DMS79 (cell line): ENCODE results near the gene ANKRD52.
"Not testable (repeated sequence)": the region's sequence is repeated elsewhere in the genome, so short reads cannot be mapped to it uniquely, and the experiment has no call there.

Experiments used
- DNase-seq: peaks from one replicate; lab custom pipeline; 2025; lab: John Stamatoyannopoulos, UW

Gene ANKRD52

DNA sequence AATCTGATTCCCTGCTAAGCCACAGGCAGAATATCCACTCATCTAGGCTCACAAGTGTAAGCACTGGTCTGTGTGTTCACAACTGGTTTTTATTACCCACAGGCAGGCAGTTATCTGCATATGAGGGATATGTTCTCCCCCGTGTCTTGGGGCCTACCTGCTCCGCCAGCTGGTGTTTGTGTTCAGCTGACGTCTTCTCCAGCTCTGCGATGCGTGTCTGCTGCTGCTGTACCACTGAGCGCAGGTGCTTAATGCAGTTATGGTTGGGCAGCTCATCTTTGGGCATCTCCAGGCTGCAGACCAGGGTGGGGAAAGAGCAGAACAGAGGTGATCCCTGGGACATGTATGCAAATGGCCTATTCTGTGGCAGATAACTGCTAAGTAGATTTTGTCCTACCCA lies 50.2 kb downstream of the ANKRD52 start:
- DNase-seq = no peak

DNA sequence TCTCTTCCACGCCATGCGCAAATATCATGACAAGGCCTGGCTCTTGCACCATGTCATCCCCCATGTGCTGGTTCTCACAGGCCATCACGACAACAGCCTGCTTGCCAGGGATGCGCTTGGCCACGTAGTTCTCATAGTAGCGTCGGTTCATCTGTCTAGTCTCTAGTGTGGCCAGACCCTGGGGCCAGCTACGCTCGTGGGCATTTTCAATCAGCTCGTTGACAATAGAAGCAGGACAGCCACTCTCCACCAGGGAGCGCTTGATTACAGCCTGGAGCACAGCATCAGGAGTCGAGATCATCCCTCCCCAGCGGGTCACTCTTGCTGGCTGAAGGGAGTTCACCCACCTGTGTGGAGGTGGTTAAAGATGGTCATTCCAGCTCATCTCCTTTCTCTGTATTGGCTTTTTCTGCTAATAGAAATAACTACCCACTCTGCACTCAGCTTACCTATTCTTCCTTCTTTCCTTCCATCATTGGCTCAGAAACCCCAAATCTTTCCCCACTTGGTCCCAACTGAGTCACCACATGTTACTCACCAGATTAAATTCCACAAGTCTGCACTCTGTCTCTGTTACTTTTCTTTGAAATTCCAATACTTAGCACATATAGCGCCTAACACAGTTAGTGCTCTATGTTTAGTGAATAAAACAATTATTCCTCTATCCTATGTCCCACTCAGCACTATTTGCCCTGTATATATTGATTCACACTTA lies 51.6 kb downstream of the ANKRD52 start:
- DNase-seq = no peak

DNA sequence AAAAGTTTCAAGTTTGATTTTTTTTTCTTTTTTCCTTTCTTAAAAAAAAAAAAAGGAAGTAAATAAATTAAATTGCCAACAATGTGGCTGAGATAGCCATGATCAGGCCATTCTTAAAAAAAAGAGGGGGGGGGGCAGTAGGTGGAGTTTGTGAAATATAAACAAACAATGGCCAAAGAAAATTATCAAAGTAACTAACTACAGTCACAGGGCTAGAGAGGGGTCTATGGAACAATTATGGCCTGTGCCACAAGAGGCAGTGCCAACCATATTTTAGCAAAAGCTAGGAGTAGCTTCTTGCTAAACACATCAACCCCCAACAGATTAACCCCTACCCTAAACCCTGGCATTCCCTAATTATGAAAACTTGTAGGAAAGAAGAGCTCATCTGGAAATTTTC lies 52.7 kb downstream of the ANKRD52 start:
- no peak for DNase-seq

DNA sequence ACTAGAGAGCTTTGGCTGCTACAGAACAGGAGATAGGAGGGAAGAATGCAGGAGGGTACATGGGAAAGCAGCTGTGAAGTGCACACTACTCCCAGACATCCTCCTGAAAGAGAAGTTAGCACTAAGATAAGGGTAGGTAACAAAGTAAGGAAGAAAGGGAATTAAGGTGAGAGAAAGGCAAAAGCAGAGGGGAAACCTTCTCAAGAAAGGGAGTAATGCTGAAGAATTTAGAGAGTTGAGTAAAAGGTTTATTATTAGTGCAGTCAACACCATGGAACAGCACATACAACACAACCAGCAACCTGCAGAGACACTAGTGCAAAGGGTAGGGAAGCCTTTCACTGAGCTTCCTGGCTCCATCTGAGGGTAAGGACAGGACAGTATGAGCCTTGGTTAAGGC lies 53.9 kb downstream of the ANKRD52 start:
- no peak for DNase-seq

DNA sequence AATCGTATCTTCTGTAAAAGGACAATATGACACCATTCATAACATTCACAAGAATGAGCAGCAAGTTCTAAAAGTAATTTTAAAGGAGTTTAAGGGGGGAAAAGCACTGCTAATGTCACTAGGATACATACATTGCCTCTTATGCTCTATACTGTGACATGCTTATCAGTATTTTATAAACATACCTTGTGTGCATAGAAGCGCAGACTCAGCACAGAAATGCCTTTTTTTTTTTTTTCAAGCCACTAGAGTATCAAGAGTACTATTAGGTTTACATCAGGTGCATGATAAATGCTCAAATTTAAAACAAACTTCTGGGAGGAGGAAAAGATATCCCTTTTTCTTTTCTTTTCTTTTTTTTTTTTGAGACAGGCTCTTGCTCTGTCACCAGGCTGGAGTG lies 55.3 kb downstream of the ANKRD52 start:
- no peak for DNase-seq

DNA sequence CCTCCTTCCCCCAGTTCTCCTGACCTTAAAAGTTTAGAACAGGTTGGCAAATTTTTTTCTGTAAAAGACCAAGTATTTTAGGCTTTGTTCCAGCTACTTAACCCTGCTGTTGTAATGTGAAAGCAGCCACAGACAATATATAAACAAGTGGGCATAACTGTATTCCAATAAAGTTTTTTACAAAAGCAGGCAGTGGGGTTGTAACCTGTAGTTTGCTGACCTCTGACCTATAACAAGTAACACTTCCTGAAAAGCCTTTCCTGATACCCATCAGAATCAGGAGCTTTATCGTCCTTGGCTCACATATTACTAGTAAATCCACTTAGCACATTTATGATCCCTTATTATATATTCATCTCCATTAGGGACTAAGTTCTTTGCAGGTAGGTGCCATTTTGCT lies 55.8 kb downstream of the ANKRD52 start:
- DNase-seq = no peak

DNA sequence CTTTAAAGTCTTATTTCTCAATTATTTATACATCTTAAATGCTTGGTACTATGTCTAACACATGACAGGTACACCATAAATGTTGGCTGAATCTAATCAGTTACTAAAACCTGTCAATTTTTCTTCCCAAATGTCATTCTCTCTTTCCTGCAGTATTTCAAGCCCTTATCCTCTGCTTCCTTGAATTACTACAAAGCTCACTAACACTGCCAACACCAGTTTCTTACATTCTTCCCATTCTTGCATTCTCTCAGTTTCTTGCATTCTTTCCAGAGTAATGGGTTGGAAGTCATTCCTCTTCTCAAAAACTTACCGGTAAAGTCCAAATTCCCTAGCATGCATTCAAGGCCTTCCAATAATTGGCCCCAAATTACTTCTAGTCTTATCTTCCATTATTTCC lies 59.3 kb downstream of the ANKRD52 start:
- DNase-seq = no peak

DNA sequence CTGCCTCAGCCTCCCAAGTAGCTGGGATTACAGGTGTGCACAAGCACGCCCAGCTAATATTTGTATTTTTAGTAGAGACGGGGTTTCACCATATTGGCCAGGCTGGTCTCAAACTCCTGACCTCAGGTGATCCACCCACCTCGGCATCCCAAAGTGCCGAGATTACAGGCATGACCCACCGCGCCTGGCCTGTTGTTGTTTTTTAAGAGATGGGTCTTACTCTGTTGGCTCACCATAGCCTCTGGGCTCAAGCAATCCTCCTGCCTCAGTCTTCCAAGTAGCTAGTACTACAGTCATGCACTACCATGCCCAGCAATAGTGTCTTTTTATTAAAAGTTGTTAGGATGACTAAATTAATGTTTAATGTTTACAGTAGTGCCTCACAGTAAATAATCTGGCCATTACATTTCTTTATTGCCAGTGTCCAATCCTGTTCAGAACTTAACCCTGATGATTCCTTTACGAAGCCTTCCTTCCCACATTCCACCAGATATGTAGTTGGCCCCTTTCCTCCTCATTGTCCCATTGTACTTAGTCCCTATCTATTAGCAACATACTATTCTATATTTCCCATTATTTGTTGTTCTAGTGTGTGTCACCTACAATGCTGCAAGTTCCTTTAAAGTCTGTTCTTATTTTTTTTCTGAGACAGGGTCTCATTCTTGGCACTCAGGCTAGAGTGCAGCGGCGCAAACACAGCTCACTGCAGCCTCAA lies 60.1 kb downstream of the ANKRD52 start:
- no peak for DNase-seq

DNA sequence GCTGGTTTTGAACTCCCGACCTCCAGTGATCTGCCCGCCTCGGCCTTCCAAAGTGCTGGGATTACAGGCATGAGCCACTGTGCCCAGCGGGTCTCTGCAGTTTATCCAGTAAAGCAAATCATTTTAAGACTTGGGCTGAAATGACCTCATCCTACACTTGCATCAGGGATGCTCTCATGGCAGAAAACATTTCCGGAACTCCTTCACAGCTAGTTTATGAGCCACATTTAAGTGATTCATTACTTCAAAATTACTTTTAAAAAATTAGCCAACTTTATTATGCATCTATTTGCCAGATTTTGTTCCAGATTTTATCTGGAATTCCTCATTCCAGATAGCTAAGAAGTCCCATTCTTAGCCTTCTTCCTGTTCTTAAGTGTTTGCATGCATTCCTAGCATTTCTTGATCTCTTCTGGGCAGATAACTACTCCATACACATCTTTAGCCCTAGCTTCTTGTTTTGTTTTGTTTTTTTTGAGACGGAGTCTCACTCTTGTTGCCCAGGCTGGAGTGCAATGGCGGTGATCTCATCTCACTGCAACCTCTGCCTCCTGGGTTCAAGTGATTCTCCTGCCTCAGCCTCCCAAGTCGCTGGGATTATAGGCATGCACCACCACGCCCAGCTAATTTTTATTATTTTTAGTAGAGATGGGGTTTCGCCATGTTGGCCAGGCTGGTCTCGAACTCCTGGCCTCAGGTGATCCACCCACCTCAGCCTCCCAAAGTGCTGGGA lies 61.2 kb downstream of the ANKRD52 start:
- DNase-seq = not testable (repeated sequence)

DNA sequence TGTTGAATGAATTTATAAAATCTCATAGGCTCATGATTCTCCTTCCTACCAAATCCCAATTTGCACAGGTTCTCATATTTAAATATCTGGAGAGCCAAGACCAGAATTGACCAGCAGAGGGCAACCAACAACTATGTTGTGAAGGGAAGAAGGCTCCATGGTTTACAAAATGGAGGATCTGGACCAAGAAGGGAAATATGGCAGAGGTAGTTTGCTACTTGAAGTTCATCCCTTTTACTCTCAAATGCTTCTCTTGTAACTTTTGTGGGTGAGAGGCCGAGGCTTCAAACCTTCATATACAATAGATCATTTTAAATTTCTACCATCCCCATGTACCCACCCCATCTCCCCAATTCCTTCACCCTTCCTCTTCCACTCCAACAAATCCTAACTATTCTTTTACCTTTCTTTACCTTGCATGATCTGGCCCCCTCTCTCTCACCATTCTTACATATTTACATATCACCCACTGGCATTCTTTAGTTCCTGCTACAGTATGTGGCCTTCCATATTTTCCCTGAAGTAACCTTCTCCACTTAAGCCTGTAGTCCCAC lies 65.1 kb downstream of the ANKRD52 start:
- DNase-seq = peak; percentile 54

DNA sequence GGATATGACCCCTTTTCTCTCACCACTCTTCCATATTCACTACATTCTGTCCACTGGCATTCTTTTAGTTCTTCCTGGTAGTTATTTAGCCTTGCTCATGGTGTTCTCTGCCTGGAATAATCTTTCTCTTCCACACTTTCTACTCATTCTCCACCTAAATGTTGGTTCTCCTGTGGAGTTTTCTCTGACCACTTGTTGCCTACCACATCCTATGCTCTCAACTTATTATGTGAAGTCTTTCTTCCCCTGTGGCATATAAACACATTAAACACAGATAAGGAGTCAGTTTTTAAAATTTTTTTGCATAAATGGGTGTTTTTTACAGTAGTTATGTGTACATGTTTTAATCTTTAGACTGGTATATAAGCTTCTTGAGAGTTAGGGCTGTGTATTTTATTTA lies 65.6 kb downstream of the ANKRD52 start:
- DNase-seq = no peak

DNA sequence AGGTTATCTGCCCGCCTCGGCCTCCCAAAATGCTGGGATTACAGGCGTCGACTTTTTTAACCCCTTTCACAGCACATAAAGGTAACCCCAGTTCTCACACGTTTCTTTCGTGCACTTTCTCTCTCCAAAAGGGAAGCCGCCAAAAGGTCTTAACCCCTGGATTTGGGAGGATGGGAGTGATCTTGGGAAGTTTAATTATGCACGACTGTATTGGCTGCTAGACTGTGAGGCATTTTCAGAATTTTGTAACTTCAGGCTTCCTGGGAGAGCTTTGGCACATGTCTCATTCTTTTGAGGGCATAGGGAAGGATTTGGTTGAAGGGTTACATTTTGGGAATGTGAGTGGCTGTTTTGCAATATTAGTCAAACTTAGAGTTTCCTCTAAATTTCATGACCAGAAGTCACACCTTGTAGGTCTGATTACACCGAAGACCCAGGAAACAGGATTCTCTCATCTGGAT lies 67.5 kb downstream of the ANKRD52 start:
- DNase-seq = no peak

DNA sequence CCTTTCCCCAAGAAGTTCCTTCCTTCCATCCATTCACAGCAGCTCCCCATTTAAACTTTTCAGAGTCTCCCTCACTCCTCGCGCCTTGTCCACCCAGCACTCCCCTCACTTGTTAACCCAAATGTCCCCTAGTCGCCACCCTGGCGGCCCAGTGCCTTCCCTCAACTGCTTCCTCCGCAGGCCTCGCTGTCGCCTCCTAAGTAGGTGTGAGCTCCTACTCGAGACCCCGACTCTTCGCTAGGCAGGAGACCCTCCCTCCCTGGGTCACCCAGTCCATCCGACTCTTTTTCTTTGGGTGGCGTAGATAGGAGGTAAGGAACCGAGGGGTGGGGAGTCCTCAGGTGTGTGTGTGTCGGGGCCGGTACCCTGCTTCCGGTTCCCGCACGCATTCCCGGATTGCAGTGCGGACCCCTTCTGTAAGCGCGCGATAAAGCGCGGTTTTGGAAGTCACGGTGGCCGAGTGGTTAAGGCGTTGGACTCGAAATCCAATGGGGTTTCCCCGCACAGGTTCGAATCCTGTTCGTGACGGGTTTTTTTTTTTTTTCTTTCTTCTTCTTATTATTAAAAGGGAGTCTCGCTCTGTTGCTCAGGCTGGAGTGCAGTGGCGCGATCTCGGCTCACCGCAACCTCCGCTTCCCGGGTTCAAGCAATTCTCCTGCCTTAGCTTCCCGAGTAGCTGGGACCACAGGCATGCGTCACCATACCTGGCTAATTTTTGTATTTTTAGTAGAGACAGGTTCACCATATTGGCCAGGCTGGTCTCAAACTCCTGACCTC lies 68.1 kb downstream of the ANKRD52 start:
- peak; percentile 48 for DNase-seq

DNA sequence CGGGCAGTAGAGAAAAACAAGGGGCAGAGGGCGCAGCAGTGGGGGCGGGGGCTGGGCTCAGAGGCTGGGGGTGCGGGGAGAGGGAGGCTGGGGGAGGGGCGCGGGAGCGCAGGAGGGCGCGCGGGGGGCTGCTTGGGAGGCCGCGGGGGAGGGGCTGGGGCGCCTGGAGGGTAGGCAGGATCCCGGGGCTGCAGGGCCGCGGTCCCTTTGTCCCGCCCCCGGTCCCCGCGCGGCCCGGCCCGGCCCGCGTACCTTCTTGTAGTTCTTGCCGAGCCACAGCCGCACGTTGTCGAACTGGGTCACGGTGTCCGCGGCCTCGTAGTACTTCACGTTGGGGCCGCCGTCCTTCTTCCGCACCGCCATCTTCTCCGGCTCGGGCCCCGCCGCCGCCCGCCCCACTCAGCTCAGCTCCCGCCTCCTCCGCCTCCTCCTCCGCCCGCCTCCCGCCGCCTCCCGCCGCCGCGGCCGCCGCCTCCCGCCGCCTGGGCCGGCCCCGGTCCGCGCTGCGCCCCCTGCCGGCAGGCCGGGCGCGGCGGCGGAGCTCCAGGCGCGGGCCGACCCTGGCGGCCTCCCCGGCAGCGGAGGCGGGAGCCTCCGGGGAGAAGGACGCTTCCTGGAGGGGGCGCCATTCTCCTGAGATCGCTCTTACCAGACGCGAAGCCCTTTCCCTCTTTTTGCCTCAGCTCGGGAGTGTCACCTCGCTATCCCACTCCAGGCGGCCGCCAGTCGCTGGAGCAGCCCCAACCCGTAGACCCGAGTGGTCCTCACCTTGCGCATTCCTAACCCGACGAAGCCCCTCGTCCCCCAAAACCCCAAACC lies 68.9 kb downstream of the ANKRD52 start, which contains the start of gene SMARCC2:
Gene SMARCC2 (minus strand): TSS at position 385 of the 819 bp plus-strand sequence. CDS start 22 bp downstream, at position 363.
- peak; percentile 18 for DNase-seq

DNA sequence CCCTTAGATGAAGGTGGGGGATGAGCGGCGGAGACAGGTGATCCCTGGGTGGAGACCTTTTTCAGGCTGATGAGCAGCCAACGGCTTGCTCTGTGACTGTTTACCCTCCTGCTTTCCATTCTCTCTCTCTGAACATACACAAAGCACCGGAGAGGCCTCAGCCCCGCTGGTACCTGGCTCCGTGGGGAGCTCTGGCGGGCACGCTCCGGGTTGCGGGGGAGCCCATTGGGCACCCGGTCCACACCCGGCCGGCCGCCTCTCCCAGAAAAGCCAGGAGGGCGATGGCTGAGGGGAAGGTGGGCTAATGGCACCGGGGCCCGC lies 69.4 kb downstream of the ANKRD52 start:
- DNase-seq = no peak

DNA sequence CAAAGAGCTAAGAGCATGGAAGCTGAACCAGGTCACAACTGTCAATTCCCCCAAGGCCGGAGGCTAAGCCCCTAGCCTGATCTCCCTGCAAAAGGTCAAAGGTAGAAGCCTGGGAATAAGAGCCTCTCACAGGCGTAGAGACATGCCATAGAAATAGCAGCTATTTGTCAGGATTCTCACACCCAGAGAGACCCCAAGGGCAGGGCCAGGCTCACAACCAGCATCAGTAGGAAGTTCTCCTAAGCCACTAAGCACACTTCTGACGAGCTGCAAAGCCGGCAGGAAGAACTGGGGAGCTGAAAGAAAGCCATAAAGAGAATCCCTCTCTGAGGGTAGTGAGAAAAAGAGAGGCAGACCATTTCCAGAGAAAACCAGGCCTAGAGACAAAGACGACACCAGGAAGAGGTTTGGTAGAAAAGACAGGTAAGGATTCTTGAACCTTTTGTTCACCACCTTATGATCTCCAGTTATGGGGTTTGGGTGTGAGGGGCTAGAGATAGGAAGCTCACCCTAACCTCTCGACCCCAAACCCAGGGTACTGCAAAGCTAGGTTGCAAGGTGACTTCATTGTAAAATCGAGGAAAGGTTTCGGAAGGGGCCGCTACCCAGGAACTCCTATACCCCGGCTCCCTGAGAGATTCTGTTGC lies 69.9 kb downstream of the ANKRD52 start:
- no peak for DNase-seq
